Glomerular visceral epithelial cell (primary cell): Measurements from ENCODE around the gene ODC1.
A peak's percentile ranks its signal among the peaks of the same experiment; 100 is the strongest.
"Not testable (repeated sequence)": the region's sequence is repeated elsewhere in the genome, so short reads cannot be mapped to it uniquely, and the experiment has no call there.

ENCODE experiments used
- DNase-seq: peaks from one replicate; pipeline ENCODE4 v3.0.0-alpha.2; 2016; ENCODE audit errors: extremely low spot score

The ODC1 gene

DNA sequence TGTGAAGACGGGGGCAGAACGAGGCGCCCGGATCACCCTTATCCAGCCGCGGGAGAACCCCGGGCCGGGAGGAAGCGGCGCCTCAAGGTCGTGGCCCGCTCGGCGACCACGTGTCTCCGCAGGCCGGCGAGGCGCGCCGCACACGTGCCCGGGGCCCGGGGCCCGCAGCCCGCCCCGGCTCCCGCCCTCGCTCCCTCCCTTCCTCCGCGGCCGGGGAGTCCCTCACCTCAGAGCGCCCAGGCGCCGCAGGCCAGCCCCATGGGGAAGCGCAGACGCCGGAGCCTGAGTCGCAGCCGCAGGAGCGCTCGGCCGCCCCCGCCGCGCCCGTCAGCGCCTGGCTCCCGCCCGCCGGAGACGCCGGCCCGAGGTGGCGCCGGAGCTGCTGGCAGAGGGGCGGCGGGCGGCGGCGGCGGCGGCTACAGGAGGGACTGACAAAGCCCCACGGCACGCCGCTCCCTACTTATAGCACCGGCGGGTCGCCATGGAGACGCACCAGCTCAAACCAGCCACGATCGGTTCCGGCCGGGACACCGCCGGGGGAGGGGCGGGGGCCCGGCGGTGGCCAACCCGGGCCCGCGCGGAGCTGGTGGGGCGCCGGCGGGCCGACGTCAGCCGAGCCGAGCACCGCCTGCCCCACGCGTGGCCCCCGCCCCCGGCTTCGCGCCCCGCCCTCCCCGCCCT, at the start of gene ODC1:
TSS of gene ODC1 (minus strand) at position 433 of the 681 bp plus-strand sequence. CDS start 3,295 bp downstream, outside the sequence.
- DNase-seq, result peak; percentile 96

DNA sequence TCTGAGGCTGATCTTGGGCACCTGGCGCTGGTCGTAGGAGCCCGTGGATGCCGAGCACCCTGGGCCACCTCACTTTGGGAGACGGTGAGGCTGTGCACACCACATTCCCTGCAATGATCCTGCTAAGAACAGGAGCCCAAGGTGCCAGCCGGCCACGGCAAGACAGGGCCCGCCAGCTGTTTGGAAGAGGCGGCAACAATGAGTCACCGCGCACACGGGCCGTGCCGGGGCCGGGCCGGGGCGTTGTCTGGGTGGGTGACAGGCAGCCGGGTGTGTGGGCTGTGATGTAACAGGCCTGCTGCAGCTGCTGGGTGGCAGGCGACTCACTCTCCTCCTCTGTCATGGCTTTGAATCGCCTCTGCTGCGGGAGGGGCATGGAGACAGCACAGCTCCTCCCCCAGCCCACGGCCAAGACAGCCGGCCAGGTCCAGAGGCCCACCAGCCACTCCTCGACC, 49.7 kb upstream of the ODC1 start:
- DNase-seq, result peak; percentile 90

GRCh38 chr2:10495988-10496313, 47.8 kb upstream of the ODC1 start:
- DNase-seq, result no peak

DNA sequence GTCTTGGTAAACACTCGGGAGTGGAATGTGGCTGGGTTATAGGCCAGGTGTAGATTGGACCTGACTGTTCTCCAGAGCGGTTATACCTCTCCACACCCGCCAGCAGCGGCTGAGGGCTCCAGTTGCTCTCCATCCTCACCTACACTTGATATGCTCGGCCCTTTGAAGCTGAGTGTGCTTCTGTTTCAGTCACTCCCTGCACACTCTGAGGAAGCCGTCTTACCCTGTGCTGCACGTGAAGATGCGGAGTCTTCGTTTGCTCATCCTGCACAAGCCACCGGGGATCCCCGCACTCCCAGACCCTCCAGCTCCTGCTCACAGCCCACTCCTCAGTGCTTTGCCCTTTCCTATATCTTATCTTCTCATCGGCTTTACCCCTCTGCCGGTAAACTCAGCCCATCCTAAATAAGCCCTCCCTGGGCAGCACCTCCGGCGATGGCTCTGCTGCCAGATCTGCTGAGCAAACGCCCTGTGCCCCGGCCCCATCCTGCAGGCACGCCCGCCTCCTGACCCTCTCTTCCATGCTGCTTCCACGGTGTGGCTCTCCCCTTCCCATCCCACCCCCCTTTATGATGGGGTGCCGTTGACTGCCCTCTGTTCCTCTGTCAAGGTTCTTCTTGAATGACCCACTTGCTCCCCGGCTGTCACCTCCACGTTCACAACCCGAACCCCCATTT, 47.3 kb upstream of the ODC1 start:
- no peak for DNase-seq

DNA sequence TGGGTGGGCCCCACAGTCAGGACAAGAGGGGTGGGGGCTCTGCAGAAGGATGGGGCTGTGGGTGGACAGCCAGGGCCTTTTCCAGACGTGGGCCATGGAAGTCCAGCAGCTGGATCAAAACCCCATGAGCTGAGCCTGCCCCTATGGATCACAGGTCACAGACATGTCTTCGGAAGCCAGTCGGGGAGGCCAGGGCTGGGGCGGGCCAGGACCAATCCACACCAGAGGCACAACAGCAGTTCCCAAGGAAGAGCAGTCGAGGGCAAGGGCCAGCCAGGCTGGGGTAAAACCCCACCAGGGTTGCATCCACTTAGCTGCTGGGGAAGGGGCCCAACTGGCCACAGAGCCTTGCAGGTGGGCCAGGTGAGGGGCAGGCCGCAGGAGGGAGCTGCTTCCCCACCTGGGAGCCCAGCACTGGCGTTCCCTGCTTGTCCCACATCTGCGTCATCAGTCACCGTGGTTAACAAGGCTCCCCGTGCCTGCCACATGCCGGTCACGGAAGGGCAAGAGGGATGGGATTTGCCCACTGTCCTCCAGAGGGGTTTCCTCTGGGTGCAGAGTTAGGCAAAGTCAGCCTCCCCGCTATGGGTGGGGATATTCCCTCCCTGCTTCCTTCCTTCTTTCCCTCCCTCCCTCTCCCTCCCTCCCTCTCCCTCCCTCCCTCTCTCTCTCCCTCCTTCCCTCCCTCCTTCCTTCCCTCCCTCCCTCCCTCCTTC, 46.4 kb upstream of the ODC1 start:
- no peak for DNase-seq

- DNase-seq, result peak; percentile 95
Observed at GRCh38 chr2:10493634-10494281, 45.6 kb upstream of the ODC1 start.

DNA sequence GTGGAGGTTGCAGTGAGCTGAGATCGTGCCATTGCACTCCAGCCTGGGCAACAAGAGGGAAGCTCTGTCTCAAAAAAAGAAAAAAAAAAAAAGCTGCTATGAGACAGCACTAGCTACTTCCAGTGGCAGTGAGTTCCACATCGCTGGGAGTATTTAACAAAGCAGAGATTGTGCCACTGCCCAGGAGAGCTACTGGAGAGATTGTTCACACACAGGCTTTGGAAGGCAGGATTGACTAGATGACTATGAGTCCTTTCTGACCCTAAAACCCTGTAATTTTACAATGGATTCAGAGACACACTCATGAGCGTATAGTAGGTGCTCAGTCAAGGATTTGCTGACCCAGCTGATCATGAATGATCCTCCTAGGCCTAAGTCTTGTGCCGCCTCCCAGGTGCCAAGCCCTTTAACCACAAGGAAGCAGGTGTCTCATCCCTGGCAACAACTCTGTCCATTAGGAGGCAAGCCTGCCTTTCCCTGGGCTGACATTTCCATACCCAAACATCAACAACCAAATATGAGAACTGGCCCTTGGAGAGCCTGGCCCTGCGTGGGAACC, 45.0 kb upstream of the ODC1 start:
- DNase-seq, result no peak

DNA sequence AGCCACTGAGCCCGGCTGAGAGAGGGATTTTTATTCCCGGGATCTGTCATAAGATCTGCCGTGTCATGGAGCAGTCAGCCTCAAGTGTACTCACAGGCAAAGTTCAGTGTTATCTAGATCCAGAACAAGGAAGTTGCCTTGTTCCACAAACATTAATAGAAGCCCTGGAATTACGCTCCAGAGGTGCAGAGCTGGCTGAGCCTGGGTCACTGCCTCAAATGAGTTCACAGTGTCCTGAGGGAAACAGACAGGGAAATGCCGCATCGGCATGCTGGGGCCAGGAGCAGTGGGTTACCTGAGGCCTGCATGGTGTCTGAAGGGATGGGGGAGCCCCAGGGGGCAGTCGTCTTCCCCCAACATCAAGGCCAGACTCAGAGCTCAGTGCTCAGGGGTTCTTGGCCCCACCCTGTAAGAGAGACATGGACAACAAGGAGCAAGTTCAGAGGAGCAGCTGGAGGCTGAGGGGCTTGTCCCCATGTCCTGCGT, 42.7 kb upstream of the ODC1 start:
- no peak for DNase-seq

DNA sequence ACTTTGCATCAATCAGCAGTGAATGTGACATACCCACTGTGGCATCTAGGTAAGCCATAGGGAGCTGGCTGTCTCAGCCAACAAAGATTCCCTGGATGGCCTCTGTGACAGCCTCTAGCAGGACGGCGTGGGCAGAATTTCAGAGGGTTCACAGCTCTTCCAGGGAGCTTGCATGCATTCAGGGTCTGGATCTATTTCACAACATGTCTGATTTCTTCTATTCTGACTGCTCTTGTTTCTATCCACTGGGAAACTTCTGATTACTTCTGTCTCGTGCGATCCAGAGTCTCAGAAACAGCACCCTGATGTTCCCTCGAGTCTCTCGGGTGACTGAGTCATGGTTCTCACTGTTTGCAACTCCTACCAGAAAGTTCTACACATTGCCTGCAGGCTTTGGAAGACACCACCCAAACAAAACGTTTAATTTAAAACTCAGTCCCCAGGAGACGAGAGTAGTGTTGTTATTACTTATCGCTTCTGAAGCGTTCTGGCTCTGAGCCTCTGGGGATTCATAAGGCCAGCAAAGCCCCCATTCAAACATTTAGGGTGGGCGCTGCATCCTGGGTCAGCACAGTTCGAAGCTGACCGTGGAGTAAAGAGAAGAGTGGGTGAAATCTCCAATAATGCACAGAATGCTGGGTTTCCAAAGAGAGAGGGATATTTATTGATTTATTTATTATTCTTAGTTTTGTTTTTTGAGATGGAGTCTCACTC, 41.9 kb upstream of the ODC1 start:
- DNase-seq, result no peak

- DNase-seq, result not testable (repeated sequence)
Observed at GRCh38 chr2:10488142-10488541, 40.0 kb upstream of the ODC1 start.

GRCh38 chr2:10487741-10488104, 39.6 kb upstream of the ODC1 start:
- not testable (repeated sequence) for DNase-seq

DNA sequence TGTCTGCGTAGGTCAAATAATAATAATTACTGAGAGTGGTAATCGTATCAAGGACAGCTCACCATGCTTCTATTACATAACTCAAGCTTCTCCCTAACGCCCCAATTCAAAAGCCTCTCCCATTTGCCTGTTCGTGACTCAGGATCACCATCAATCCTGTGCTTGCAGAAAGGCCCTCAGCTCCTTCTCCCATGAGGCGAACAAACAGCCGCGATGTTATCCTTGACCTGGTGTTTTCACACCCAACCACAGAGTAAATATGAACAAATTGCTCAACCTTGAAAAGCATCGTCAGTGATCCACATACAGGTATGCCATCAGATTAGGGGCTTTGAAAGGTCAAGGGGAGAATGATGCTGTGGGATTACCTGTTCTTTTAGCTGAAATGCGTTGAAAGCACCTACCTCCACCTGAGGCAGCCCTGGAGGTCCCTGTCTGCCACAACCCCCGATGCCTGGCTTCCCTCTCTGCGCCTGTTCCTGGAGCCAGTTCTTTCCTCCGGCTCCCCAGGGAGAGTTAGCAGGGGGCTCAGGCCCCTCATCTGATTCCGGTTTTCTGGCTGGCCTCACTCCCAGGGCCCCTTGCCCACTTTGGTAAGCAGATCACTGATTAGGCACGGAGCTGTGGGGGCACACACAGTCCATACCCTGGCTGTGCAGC, 39.1 kb upstream of the ODC1 start:
- DNase-seq, result no peak

DNA sequence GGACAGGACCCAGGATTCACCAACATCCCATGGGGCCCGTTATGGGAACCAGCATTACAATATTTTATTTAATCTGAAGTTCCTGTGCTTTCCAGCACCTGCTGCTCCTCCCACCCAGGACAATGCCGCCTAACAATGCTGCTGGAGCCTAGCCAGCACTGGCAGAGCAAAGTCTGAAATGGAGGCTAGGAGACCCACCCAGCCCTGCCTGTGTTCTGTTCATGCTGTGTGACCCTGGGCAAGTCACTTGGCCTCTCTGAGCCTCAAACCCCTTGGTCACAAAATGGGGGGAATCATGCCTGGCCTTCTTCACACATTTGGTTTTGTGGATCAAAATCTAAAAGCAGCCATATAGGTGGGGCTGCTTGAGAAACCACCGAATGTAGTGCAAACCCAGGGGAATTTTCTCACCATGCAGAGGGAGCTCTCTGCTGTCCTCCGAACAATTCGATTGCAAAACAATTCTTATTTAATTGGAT, 38.5 kb upstream of the ODC1 start:
- no peak for DNase-seq

DNA sequence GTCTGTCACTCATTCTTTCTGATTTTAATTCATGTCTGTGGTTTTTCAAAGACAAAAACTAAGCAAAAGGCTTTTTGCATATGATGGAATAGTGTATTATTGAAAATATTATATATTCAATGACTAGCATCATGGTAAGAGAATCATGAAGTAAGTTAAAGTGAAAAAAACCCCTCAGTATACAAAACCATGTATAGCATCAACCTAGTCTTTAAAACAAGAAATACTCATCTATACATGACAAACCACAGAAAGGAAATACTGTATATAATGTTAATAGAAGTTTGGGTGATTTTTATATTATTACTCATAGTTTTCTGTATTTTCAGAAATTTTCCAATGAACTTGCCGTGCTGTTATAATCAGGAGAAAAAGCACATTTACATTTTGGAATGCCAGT, 38.0 kb upstream of the ODC1 start:
- no peak for DNase-seq

- no peak for DNase-seq
Observed at GRCh38 chr2:10482913-10483312, 34.8 kb upstream of the ODC1 start.

DNA sequence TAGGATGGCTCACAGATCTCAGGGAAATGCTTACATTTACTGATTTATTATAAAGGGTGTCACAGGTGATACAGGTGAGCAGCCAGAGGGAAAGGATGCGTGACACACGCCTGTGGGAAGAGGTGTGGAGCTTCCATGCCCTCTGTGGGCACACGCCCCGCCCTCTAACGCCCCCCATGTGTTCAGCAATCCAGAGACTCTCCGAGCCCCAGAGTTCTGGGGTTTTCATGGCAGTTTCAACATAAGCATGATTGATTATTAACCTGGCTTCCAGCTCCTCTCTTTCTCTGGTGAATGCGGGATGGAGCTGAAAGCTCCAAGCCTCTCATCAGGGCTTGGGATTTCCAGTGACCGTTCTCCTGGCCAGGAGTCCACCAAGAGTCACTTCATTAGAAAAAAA, 34.3 kb upstream of the ODC1 start:
- DNase-seq, result peak; percentile 15

GRCh38 chr2:10481666-10482157, 33.6 kb upstream of the ODC1 start:
- no peak for DNase-seq

DNA sequence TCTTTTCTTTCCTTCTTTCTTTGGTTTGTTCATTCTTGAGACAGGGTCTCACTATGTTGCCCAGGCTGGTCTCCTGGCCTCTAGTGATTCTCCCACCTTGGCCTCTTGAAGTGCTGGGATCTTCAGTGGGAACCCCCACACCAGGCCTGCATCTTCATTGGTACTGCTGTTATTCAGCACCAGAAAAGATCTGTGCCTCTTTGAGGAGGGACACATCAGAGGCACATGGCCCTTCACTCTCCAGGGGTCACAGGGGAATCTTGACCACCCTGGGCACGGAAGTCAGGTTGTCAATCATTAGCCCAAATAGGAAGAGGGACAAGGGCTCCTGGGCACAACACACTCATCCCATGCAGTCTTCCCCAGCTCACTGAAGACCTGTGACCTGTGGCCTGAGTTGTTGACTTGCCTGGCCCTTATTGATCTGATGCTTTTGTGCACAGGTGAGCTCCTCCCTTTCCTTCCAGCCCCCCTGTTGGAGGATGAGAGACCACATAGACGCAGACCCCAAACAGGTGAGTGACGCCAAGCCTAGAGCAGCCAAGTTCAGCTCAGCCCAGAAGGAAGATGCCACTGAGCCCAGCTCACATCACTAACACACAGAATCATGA, 33.0 kb upstream of the ODC1 start:
- no peak for DNase-seq

DNA sequence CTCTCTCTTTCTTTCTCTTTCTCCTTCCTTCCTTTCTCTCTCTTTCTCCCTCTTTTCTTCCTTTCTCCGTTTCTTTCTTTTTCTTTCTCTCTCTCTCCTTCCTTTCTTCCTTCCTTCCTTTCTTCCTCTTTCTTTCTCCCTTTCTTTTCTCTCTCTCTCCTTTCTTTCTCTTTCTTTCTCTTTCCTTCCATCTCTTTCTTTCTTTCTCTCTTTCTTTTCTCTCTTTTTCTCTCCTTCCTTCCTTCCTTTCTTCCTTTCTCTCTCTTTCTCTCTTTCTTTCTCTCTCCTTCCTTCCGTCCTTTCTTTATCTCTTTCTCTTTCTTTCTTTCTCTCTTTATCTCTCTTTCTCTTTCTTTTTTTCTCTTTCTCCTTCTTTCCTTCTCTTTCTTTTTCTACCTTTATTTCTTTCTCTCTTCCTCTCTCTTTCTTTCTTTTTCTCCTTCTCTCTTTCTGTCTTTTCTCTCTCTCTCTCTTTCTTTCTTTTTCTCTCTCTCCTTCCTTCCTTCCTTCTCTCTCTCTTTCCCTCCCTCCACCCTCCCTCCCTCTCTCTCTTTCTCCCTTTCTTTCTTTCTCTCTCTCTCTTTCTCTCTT, 32.3 kb upstream of the ODC1 start:
- no peak for DNase-seq

- no peak for DNase-seq
Observed at GRCh38 chr2:10478916-10479315, 30.8 kb upstream of the ODC1 start.
